HEK293 (cell line): ENCODE measurements around the gene PLCL2.

ENCODE experiments used
- CTCF ChIA-PET: fragments of 350-600 bp; formaldehyde crosslinking; extraction: SDS; loops from one replicate; lab custom pipeline; 2021; ENCODE audit warnings: antibody characterized with exemption; lab: Yijun Ruan, JAX
- POLR2A ChIA-PET: fragments of 300-600 bp; formaldehyde crosslinking; extraction: SDS; loops from one replicate; lab custom pipeline; 2020; ENCODE audit warnings: antibody characterized with exemption, inconsistent platforms; lab: Yijun Ruan, JAX
- H3K27ac ChIP-seq: fragments of 200-500 bp; sonication (Bioruptor generic); 2 replicates; pipeline ENCODE4 v1.5.1; 2014; ENCODE audit warnings: low read depth, low read length, control low read depth, inconsistent platforms; ENCODE audit errors: extremely low read depth
- H3K36me3 ChIP-seq, 2 experiments: fragments of 200-500 bp in 1 of 2; sonication (Bioruptor generic) in 1 of 2; 1 replicate in 1 of 2; 2 replicates in 1 of 2; pipeline ENCODE4 v1.5.1; 2014 to 2017; ENCODE audit warnings: inconsistent platforms in 2 of 2, low read length in 2 of 2; ENCODE audit not compliant: control insufficient read depth in 2 of 2, insufficient read depth in 1 of 2
- H3K4me1 ChIP-seq: fragments of 200-500 bp; sonication (Bioruptor generic); 2 replicates; pipeline ENCODE4 v1.5.1; 2014; ENCODE audit warnings: mild to moderate bottlenecking, low read length, inconsistent platforms; ENCODE audit not compliant: control insufficient read depth, insufficient read depth
- H3K4me3 ChIP-seq: 2 replicates; pipeline ENCODE4 v1.5.1; 2011; ENCODE audit warnings: low read depth, mild to moderate bottlenecking, control low read depth, low read length, moderate library complexity
- H3K9me3 ChIP-seq: fragments of 200-500 bp; sonication (Bioruptor generic); 2 replicates; pipeline ENCODE4 v1.5.1; 2014; ENCODE audit warnings: low read depth, low read length, inconsistent platforms; ENCODE audit not compliant: control insufficient read depth, insufficient read depth
- EGR2 ChIP-seq: fragments of 450-650 bp; formaldehyde crosslinking; IDR thresholded peaks from 2 replicates; pipeline ENCODE4 v1.5.1; 2016; ENCODE audit warnings: low read depth, missing biosample characterization, missing genetic modification characterization
- GLI2 ChIP-seq: fragments of 450-650 bp; formaldehyde crosslinking; IDR thresholded peaks from 2 replicates; pipeline ENCODE4; 2017; ENCODE audit warnings: missing biosample characterization, missing genetic modification characterization, low read depth, borderline replicate concordance
- GLI4 ChIP-seq: fragments of 450-650 bp; formaldehyde crosslinking; IDR thresholded peaks from 2 replicates; pipeline ENCODE4 v1.5.1; 2016; ENCODE audit warnings: missing biosample characterization, missing genetic modification characterization
- GLIS1 ChIP-seq: fragments of 450-650 bp; formaldehyde crosslinking; IDR thresholded peaks from 2 replicates; pipeline ENCODE4 v1.5.1; 2016; ENCODE audit warnings: missing biosample characterization, missing genetic modification characterization
- HOXA7 ChIP-seq: sonication (generic); formaldehyde crosslinking; IDR thresholded peaks from 2 replicates; pipeline ENCODE4 v1.8.1; 2022; ENCODE audit warnings: missing genetic modification reagents, borderline replicate concordance
- KLF7 ChIP-seq: fragments of 450-650 bp; formaldehyde crosslinking; IDR thresholded peaks from 2 replicates; pipeline ENCODE4 v1.5.1; 2016; ENCODE audit warnings: missing biosample characterization, missing genetic modification characterization, borderline replicate concordance
- MEIS1 ChIP-seq: sonication (generic); formaldehyde crosslinking; IDR thresholded peaks from 2 replicates; pipeline ENCODE4 v1.8.1; 2022; ENCODE audit warnings: missing genetic modification reagents, mild to moderate bottlenecking, borderline replicate concordance
- ZFHX2 ChIP-seq: fragments of 450-650 bp; formaldehyde crosslinking; conservative IDR thresholded peaks from 2 replicates; pipeline ENCODE4 v1.5.1; 2016; ENCODE audit warnings: missing biosample characterization, missing genetic modification characterization
- ZIC2 ChIP-seq: fragments of 450-650 bp; formaldehyde crosslinking; IDR thresholded peaks from 2 replicates; pipeline ENCODE4 v1.5.1; 2016; ENCODE audit warnings: missing biosample characterization, missing genetic modification characterization
- ZNF121 ChIP-seq: fragments of 450-650 bp; formaldehyde crosslinking; IDR thresholded peaks from 2 replicates; pipeline ENCODE4 v1.5.1; 2016; ENCODE audit warnings: missing biosample characterization, missing genetic modification characterization
- ZNF132 ChIP-seq: fragments of 450-650 bp; formaldehyde crosslinking; IDR thresholded peaks from 2 replicates; pipeline ENCODE4 v1.5.1; 2017; ENCODE audit warnings: missing biosample characterization, missing genetic modification characterization, borderline replicate concordance
- ZNF19 ChIP-seq: fragments of 450-650 bp; formaldehyde crosslinking; IDR thresholded peaks from 2 replicates; pipeline ENCODE4; 2016; ENCODE audit warnings: missing biosample characterization, missing genetic modification characterization, low read depth
- ZNF280D ChIP-seq: fragments of 450-650 bp; formaldehyde crosslinking; IDR thresholded peaks from 2 replicates; pipeline ENCODE4 v1.5.1; 2016; ENCODE audit warnings: missing biosample characterization, missing genetic modification characterization
- ZNF350 ChIP-seq: fragments of 450-650 bp; formaldehyde crosslinking; IDR thresholded peaks from 2 replicates; pipeline ENCODE4 v1.5.0; 2017; ENCODE audit warnings: missing biosample characterization, mild to moderate bottlenecking, missing genetic modification characterization
- ZNF366 ChIP-seq: fragments of 450-650 bp; formaldehyde crosslinking; conservative IDR thresholded peaks from 2 replicates; pipeline ENCODE4 v1.5.1; 2016; ENCODE audit warnings: missing biosample characterization, missing genetic modification characterization
- ZNF394 ChIP-seq: fragments of 450-650 bp; formaldehyde crosslinking; IDR thresholded peaks from 2 replicates; pipeline ENCODE4 v1.5.1; 2016; ENCODE audit warnings: missing biosample characterization, missing genetic modification characterization, mild to moderate bottlenecking, moderate library complexity, borderline replicate concordance
- ZNF416 ChIP-seq: fragments of 450-650 bp; formaldehyde crosslinking; IDR thresholded peaks from 2 replicates; pipeline ENCODE4 v1.5.1; 2016; ENCODE audit warnings: missing biosample characterization, missing genetic modification characterization
- ZNF433 ChIP-seq: fragments of 450-650 bp; formaldehyde crosslinking; IDR thresholded peaks from 2 replicates; pipeline ENCODE4 v1.5.1; 2016; ENCODE audit warnings: missing biosample characterization, missing genetic modification characterization, low read depth
- ZNF473 ChIP-seq: fragments of 450-650 bp; formaldehyde crosslinking; IDR thresholded peaks from 2 replicates; pipeline ENCODE4 v1.5.1; 2017; ENCODE audit warnings: missing biosample characterization, missing genetic modification characterization
- ZNF549 ChIP-seq: fragments of 450-650 bp; IDR thresholded peaks from 2 replicates; pipeline ENCODE4 v1.5.1; 2018; ENCODE audit warnings: missing biosample characterization, missing genetic modification characterization, mild to moderate bottlenecking, inconsistent platforms, moderate library complexity
- ZNF596 ChIP-seq: fragments of 450-650 bp; IDR thresholded peaks from 2 replicates; pipeline ENCODE4 v1.5.0; 2018; ENCODE audit warnings: missing biosample characterization, mild to moderate bottlenecking, missing genetic modification characterization, moderate library complexity
- ZNF600 ChIP-seq: fragments of 450-650 bp; formaldehyde crosslinking; IDR thresholded peaks from 2 replicates; pipeline ENCODE4 v1.5.1; 2016; ENCODE audit warnings: missing biosample characterization, missing genetic modification characterization
- ZNF639 ChIP-seq: fragments of 450-650 bp; formaldehyde crosslinking; IDR thresholded peaks from 2 replicates; pipeline ENCODE4 v1.5.1; 2016; ENCODE audit warnings: missing biosample characterization, missing genetic modification characterization
- ZNF660 ChIP-seq: fragments of 450-650 bp; IDR thresholded peaks from 2 replicates; pipeline ENCODE4 v1.5.1; 2018; ENCODE audit warnings: missing biosample characterization, mild to moderate bottlenecking, missing genetic modification characterization
- ZNF843 ChIP-seq: fragments of 450-650 bp; formaldehyde crosslinking; IDR thresholded peaks from 2 replicates; pipeline ENCODE4 v1.5.1; 2016; ENCODE audit warnings: missing biosample characterization, missing genetic modification characterization
- TF ChIP-seq, protein P1 (sequence below): fragments of 450-650 bp; formaldehyde crosslinking; IDR thresholded peaks from 2 replicates; pipeline ENCODE4 v1.5.1; 2016; ENCODE audit warnings: missing biosample characterization, missing genetic modification characterization

Gene PLCL2

GRCh38 chr3:17074559-17074958 is 189.8 kb downstream of the PLCL2 start:
- Histone ChIP-seq H3K36me3 (no peaks in the 10 kb centered on the region), H3K4me3 (no peak overlapping the region), H3K4me1 (no peaks in the 10 kb centered on the region; the same call in 1 of the 2 replicates), H3K9me3 (no peaks in the 10 kb centered on the region), H3K27ac (no peak overlapping the region)
- POLR2A ChIA-PET, result no interaction called here
- CTCF ChIA-PET, result interaction anchor here (0.7 kb wide), 1 partner anchor 1259 kb away, joined by 3 read pairs; no protein-coding TSS in a partner anchor
- TF ChIP-seq GLIS1 (tag by site-specific recombination) (no peak), GLI2 (tag by site-specific recombination) (no peak), ZNF132 (tag by site-specific recombination) (no peak), ZNF416 (no peak), MEIS1 (CRISPR knock-in tag) (no peak), ZNF280D (tag by site-specific recombination) (no peak), ZNF596 (tag by site-specific recombination) (no peak), HOXA7 (CRISPR knock-in tag) (no peak), ZNF660 (tag by site-specific recombination) (no peak), ZNF366 (tag by site-specific recombination) (no peak), ZNF350 (tag by site-specific recombination) (no peak), KLF7 (tag by site-specific recombination) (no peak), ZNF843 (tag by site-specific recombination) (no peak), ZNF549 (tag by site-specific recombination) (no peak), ZFHX2 (tag by site-specific recombination) (no peak), ZNF121 (tag by site-specific recombination) (no peak), ZIC2 (tag by site-specific recombination) (no peak), ZNF639 (tag by site-specific recombination) (no peak)
- TF ChIP-seq, protein P1, sequence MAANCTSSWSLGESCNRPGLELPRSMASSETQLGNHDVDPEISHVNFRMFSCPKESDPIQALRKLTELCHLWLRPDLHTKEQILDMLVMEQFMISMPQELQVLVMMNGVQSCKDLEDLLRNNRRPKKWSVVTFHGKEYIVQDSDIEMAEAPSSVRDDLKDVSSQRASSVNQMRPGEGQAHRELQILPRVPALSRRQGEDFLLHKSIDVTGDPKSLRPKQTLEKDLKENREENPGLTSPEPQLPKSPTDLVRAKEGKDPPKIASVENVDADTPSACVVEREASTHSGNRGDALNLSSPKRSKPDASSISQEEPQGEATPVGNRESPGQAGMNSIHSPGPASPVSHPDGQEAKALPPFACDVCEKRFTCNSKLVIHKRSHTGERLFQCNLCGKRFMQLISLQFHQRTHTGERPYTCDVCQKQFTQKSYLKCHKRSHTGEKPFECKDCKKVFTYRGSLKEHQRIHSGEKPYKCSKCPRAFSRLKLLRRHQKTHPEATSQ, result no peak

DNA sequence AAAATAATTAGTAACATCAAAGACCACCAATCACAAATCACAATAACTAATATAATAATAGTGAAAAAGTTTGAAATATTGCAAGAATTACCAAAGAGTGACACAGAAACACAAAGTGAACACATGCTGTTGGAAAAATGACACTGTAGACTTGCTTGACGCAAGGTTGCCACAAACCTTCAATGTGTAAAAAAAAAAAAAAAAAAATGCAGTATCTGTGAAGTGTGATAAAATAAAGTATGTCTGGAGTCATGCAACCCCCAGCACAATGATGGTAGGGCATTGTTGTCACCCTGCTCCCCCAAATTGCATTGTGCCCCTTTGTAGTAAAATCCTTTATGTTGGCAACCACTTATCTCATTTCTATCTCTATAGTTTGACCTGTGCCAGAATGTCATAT is 190.6 kb downstream of the PLCL2 start:
- H3K4me3 ChIP-seq, result no peak overlapping the region
- no peaks in the 10 kb centered on the region for H3K36me3 ChIP-seq
- CTCF ChIA-PET, result no interaction called here
- H3K27ac ChIP-seq, result no peak overlapping the region
- H3K9me3 ChIP-seq, result no peaks in the 10 kb centered on the region
- TF ChIP-seq GLI4 (tag by site-specific recombination), result no peak
- no peak for TF ChIP-seq ZNF433 (tag by site-specific recombination)
- no peak for TF ChIP-seq ZNF473 (tag by site-specific recombination)
- no peak for TF ChIP-seq ZNF660 (tag by site-specific recombination)
- no peak for TF ChIP-seq ZNF600 (tag by site-specific recombination)
- TF ChIP-seq ZNF19 (tag by site-specific recombination), result no peak
- no peak for TF ChIP-seq ZNF639 (tag by site-specific recombination)
- TF ChIP-seq EGR2 (tag by site-specific recombination), result no peak
- no peak for TF ChIP-seq ZNF394 (tag by site-specific recombination)
- H3K4me1 ChIP-seq, result no peaks in the 10 kb centered on the region
- POLR2A ChIA-PET, result no interaction called here
